H1 (cell line): Measurements from ENCODE around the gene SLC12A8. TPM values are rescaled to one million over a fixed set of nuclear protein-coding genes. Genes with fewer than 3 reads are reported as not detected.

ENCODE experiments used
- BCL11A ChIP-seq, 2 experiments: IDR thresholded peaks; one replicate each; pipeline ENCODE4 v1.6.1; 2011; ENCODE audit warnings: low read depth in 2 of 2, low read length in 2 of 2, mild to moderate bottlenecking in 2 of 2
- CBX8 ChIP-seq: fragments of 300-800, 300-1000 bp; sonication (generic); IDR thresholded peaks from 2 replicates; pipeline ENCODE4 v1.7.1; 2016; ENCODE audit warnings: low read depth, low read length, borderline replicate concordance
- CEBPB ChIP-seq: IDR thresholded peaks from 2 replicates; pipeline ENCODE4 v1.6.1; 2012; ENCODE audit warnings: low read depth, low read length
- CTBP2 ChIP-seq: IDR thresholded peaks from 2 replicates; pipeline ENCODE4 v1.7.0; 2011; ENCODE audit warnings: borderline replicate concordance, mild to moderate bottlenecking, moderate library complexity, mixed read lengths, low read length; ENCODE audit not compliant: insufficient read depth, insufficient read length
- JUN ChIP-seq: IDR thresholded peaks from 2 replicates; pipeline ENCODE4 v1.6.1; 2011; ENCODE audit warnings: low read depth, mild to moderate bottlenecking, improper control_type of control experiment, low read length
- KDM4A ChIP-seq: IDR thresholded peaks from one replicate; pipeline ENCODE4 v1.7.1; 2012; ENCODE audit warnings: low read depth, mild to moderate bottlenecking, moderate library complexity, low read length, inconsistent platforms; ENCODE audit not compliant: severe bottlenecking
- polyA plus RNA-seq, 7 experiments: library from polyadenylated mRNA; depleted of rRNA in 3 of 7; stranded (reverse) in 5 of 7; unstranded in 2 of 7; fragments of >200 nt in 5 of 7; fragments of 200-250 nt in 2 of 7; gene quantifications; 1 replicate in 5 of 7; 2 replicates in 1 of 7; 4 replicates in 1 of 7; pipeline versions ENCODE4 v1.2.1 to v1.2.3, GENCODE V29; 2011 to 2013; ENCODE audit warnings: missing spikeins in 2 of 7, mixed read lengths in 2 of 7
- total RNA-seq: library from RNA; stranded (reverse); fragmentation: NEBNext Ultra II Directional; extraction: Animal tissue kit (Norgen Biotek cat#: 25700); gene quantifications from 2 replicates; pipeline ENCODE4 v1.2.1, GENCODE V29; 2021

SLC12A8 gene
- total and polyA plus RNA-seq, 2 of the 8 experiments (the other 6 are each of a cell fraction or from before 2014, with no cell fraction given) = 13.7 to 14.4 TPM

- TF ChIP-seq CTBP2 = no peak
- no peak for TF ChIP-seq CEBPB
- TF ChIP-seq BCL11A (IDR thresholded peaks at IDR 0.05; ENCODE audit: low read depth in 2 of 2, low read length in 2 of 2) = no peak
- no peak for TF ChIP-seq JUN
- no peak for TF ChIP-seq CBX8
- TF ChIP-seq KDM4A = no peak
Observed at GRCh38 chr3:125054062-125054448, 158.5 kb downstream of the SLC12A8 start (continued).
